GM21786 (cell line): Measurements from ENCODE around the gene RDH8.
"Not testable (repeated sequence)": the region's sequence is repeated elsewhere in the genome, so short reads cannot be mapped to it uniquely, and the experiment has no call there.

ENCODE experiments used
- ATAC-seq: cut with Tn5 transposase; IDR thresholded peaks from one replicate; pipeline ENCODE4 v1.9.1; 2021; ENCODE audit not compliant: unreplicated experiment

RDH8 gene

DNA sequence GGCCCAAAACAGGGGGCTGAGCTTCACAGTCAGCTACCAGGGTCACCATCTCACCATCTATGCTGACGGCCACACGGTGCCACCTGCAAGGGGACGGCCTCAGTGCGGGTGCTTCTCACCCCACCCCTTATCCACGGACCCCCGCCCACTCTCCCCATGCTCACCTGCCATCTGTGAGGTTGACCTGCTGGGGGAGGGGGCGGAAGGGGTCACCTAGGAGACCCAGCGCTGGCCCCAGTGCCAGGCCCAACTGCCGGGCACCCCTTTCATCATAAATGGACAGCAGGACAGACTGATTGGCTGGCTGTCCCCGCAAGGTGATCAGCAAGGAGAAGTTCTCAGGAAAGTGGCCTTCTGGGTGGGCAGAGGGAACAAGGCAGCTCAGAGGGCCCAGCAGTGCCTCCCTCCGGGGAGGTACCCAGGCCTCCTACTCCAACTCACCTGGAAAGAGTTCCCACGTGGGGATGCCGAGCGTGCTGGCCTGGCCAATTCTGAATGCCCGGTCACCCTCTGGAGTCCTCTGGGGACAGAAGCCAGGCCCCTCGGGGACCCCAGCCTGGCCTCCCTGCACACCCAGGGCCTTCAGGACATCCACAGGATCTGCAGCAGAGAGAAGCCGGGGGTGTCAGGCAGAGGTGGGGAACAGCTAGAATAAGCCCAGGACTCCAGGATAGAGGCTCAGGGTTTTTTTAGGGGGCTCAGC lies 7.5 kb upstream of the RDH8 start:
- no peak for ATAC-seq

DNA sequence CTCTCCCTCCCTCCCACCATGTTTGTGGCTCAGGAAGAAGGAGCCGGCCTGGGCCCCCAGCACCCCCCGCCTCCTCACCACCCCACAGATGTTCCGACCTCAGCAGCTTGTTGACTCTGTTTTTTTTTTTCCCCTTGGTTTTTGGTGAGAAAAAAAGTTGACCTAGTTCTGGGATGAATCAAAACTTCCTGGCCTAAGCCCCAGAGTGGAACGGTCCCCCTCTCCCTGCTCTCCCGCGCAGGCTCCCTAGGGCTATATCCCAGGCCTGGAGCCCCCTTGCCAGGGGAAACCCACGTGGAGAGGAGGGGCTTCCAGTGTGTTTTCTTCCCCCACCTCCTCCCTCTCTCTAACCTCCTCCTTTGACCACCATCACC lies 7.0 kb upstream of the RDH8 start:
- ATAC-seq, result no peak

DNA sequence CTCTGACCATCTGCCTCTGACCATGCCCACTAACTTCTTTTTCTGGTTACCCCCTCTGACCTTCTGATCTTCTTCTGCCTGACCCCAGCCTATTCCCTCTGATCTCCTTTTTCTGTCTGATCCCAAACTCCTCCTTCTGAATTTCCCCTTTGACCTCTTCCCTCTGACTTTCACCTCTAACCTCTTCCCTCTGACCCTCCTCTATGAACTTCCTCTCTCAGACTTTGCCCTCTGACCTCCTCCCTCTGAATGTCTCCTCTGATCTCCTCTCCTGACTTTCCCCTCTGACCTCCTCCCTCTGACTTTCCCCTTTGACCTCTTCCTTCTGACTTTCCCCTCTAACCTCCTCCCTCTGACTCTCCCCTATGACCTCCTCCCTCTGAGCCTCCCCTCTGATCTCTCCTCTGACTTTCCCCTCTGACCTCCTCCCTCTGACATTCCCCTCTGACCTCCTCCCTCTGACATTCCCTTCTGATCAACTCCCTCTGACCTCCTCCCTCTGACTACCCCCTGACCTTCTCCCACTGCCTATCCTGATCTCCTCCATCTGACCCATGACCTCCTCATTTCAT lies 6.4 kb upstream of the RDH8 start:
- no peak for ATAC-seq

DNA sequence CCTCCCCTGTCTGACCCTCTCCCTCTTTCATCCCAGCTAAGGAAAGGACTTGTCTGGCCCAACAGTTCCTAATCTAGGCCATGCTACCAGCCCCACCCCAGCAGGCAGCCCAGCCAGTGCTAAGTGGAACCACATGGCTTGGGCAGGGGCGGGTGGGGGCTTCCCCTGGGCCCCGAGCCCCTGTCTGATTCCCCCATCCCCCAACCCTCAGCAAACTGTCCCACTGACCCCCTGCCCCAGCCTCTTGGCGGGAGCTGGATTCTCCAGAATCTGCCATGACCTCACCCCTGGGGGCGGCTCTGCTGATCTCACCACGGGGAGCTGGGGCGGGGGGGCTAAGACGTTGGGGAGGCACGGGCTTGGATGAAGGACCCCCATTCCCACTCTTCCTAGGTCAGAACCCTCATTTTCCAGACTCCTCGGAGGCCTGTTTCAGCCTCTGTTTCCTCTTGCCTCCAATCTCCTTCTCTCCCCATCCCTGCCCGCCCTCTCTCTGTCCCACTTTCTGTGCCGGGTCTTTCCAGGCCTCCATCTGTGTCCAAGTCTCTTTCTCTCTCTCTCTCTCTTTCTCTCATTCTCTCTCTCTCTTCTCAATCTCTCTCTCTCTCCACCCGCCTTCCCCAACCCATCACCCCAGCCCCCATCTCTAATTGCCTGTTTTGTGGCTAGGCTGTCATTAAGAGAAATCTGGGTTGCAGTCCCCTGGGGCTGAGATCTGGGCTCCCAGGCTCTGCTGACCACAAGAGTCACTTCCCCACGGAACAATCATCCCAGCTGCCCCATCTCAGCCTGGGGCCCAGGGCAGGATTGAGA lies 5.7 kb upstream of the RDH8 start:
- no peak for ATAC-seq

DNA sequence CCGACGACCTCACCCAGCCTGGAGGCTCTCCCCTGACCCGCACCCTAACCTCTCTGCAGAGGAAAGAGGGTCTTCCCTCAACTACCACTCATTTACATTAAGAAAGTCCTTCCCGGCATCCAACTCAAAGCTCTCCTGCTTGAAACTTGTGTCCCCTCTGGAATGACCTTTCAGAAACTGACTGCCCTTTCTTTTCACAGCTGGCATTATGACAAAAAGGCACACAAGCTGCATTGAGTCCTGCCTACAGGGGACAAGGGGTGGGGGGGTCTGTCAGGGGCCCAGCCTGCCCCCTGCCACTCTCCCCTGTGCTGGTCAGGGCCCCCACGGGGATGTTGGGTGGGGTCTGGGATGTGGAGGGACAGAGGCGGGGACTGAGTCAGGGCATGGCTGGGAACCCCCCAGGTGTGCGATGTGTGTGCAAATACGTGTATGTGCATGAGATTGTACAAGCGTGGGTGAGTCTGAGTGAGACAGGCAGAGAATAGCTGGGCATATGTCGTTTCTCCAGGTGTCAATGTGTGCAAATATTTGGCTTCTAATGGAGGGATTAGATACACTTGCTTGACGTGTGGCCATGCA lies 5.0 kb upstream of the RDH8 start:
- ATAC-seq, result no peak

DNA sequence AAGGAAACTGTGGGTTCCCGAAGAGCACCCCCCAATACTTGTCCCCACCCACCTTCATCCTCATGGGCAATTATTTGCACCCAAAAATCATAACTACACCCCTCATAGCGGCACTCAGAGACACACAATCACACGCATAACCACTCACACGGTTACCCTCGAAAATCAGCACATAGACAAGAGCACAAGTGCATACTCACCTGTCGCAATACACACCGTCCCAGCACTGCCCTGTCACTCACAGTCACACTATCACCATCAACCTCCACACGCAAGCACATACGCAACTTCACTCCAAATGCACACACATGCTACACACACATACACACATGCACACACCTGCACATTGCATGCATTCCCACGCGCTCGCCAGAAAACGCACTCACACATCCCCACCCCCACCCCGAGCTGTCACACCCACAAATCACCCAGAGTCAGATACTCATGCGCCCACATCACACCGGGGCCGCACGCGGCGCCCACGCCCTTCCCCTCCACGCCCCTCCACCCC lies 3.5 kb upstream of the RDH8 start:
- ATAC-seq, result no peak

DNA sequence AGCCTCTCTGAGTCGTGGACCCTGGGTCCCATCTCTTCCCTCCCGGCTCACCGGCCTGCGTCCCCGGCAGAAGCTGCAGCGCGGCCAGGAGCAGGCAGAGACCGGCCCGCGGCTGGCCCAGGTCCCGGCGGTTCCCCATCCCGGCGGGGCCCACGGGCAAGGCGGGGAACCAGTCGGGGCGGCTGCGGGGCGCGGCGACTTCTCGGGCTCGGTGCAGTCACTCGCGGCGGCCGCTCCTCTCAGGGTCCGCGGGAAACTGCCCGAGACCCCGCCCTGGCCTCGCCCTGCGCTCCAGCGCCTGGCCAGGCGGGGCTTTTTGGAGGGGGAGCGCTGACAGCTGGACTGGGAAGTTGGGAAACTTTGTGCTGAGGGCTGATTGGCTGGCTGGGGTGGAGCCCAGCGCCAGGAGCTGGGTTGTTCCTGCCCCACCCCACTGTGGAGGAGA lies 3.0 kb upstream of the RDH8 start, which contains the start of gene COL5A3:
Gene COL5A3 (minus strand): TSS at position 258 of the 445 bp plus-strand sequence. CDS start 119 bp downstream, at position 139.
- ATAC-seq, result no peak

DNA sequence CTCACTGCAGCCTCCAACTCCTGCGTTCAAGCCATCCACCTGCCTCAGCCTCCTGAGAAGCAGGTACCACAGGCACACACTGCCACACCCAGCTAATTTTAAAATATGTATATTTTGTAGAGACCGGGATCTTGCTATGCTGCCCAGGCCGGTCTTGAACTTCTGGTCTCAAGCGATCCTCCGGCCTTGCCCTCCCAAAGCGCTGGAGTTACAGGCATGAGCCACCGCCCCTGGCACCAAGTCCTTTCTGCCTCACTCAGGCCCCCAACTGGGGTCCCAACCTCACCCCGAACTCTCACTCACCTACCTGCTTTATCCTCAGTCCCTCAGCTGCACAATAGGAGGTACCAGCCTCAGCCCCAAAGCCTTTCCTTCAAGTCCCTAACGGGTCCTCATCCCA lies 2.3 kb upstream of the RDH8 start:
- ATAC-seq, result no peak

DNA sequence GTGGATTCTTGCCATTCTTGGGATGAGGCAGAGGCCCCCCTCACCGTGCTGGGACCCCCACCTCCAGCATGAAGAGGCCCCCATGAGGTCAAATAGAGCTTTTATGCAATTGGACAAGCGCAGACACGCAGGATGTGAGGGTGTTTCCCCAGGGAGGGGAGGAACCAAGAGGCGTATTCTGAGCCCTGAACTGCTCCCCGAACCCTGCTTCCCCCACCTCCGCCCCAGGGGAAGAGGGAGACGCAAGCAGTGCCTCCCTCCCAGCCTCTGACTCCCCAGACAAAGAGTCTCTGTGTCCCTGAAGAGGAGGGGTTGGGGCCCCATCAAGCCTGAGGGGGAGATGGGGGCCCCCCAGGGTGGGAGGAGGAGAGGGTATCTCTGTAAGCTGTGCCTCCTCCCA lies 1.3 kb upstream of the RDH8 start:
- ATAC-seq, result no peak

DNA sequence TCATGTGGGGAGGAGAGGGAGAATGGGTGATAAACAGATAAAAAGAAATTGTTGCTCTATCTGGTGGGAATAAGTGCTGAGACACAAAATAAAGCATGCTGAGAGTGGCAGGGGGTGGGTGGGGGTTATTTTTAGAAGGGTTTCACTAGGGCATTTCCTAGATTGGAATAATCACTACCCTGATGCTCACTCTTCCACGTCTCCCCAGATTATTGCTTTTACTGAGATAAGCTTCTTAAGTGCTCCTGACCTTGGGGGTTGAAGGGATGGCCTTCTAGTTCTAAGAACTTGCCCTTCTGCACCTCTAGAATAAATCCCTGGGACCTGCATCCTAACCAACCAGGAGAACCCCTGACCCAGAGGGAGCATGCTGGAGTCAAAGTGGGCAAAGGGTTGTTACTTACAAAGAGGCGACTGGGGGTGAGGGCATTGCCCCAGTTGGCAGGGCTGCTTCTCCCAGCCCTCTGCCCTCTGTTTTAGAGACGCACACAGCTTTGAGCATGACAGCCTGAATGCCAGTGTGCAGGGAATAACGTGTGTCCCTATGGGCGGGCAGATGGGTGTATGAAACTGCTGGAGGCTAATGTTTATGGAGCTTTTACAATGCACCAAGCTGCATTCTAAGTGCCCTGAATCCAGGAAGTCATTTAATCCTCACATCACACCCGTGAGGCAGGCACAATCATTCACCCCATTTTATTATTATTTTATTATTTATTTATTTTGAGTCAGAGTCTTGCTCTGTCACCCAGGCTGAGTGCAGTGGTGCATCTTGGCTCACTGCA lies 743 bp downstream of the RDH8 start:
- no peak for ATAC-seq

DNA sequence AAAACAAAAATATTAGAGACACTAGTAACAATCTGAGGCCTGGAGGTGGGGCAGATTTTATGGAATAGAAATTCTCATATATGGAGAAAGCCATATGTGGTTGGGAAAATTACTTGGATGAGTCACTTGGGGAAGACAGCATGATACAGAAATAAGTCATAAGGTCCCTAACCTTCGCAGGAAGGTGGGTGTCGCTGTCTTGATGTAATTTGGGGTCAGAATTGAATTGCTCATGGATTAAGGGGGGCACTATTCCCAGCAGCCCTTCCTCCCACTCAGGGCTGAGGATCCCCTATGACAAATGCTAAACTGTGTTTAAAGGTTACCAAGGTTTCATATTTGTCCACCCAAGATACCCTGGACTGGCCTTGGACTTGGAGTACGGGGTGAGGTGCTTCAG lies 5.0 kb downstream of the RDH8 start:
- ATAC-seq, result no peak

DNA sequence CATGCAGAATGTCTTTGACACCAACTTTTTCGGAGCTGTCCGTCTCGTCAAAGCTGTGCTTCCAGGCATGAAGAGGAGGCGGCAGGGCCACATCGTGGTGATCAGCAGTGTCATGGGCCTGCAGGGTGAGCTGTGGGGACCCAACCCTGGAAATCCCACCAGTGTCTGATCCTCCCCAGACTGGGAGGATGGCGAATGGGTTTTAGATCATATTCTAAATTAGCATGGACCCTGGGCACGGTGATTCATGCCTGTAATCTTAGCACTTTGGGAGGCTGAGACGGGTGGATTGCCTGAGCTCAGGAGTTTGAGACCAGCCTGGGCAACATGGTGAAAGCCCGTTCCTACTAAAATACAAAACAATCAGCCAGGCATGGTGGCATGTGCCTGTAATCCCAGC lies 5.5 kb downstream of the RDH8 start:
- ATAC-seq, result no peak

DNA sequence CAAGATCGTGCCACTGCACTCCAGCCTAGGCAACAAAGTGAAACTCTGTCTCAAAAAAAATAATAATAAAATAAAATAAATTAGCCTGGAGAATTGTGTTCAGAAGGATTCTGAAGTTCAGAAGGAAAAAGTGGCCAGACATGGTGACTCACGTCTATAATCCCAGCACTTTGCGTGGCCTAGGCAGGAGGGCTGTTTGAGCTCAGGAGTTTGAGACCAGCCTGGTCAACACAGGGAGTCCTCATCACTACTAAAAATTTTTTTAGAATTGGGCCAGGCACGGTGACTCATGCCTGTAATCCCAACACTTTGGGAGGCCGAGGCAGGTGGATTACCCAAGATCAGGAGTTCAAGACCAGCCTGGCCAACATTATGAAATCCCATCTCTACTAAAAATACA lies 6.0 kb downstream of the RDH8 start:
- ATAC-seq, result no peak

DNA sequence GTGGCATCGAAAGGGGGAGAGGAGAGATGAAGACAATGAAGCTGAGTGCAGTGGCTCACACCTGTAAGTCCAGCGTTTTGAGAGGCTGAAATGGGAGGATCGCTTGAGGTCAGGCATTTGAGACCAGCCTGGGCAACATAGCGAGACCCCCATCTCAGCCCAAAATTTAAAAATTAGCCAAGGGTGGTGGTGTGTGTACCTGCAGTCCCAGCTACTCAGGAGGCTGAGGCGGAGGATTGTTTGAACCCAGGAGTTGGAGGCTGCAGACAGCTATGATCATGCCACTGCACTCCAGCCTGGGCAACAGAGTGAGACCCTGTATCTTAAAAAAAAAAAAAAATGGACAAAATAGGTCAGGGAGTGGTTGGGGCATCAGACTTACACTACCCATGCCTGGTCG lies 7.6 kb downstream of the RDH8 start:
- ATAC-seq, result no peak

DNA sequence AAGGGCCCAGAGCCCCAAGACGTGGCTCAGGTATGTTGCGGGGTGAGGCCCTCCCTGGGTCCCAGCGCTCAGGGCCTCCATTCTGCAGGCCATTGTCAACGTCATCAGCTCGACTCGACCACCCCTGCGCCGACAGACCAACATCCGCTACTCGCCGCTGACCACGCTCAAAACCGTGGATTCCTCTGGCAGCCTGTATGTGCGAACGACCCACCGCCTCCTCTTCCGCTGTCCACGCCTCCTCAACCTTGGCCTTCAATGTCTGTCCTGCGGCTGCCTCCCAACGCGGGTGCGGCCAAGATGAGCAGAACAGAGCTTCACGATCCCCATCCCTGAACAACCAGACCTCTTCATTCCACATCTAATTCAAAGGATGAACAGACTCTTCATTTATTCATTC lies 8.2 kb downstream of the RDH8 start:
- ATAC-seq, result no peak

DNA sequence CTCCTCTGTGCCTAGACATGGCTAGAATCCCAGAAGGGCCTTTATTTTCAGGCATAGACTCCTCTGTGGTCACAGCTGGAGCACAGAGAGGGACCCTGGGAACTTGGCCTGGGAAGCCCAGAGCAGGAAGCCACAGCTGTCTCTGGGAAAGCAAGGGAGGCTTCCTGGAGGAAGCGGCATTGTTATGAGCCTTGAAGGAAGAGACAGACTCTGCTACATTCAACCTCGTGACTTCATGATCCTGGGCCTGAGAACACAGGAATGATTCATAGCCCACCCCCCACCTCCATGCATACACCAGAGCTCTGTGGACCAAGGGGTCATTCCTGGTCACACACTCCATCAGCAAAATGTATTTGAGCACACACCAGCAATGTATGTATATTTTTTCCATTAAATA lies 8.6 kb downstream of the RDH8 start:
- ATAC-seq, result no peak

DNA sequence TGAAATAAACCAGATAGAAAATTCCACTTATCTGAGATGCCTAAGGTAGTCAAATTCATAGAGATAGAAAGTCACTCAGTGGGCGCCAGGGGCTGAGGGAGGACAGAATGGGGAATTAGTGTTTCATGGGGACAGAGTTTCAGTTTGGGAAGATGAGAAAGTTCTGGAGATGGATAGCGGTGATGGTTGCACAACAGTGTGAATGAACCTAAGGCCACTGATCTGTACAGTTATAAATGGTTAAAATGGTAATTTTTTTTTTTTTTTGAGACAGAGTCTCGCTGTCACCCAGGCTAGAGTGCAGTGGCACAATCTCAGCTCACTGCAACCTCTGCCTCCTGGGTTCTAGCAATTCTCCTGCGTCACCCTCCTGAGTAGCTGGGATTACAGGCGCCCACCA lies 9.8 kb downstream of the RDH8 start:
- ATAC-seq, result not testable (repeated sequence)

DNA sequence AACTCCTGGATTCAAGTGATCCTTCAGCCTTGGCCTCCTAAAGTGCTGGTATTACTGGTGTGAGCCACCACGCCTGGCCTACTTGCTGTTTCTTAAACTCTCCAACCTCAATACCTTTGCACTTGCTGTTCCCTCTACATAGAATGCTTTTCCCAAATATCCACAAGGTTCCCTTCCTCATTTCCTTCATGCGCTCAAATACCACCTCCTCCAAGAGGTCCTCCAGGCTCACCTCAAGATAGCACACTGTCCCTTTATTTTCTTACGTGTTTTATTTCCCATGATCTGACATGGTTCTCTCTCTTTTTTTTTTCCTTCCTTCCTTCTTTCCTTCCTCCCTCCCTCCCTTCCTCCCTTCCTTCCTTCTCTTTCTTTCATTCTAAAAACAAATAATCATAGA lies 13.5 kb downstream of the RDH8 start:
- ATAC-seq, result no peak

DNA sequence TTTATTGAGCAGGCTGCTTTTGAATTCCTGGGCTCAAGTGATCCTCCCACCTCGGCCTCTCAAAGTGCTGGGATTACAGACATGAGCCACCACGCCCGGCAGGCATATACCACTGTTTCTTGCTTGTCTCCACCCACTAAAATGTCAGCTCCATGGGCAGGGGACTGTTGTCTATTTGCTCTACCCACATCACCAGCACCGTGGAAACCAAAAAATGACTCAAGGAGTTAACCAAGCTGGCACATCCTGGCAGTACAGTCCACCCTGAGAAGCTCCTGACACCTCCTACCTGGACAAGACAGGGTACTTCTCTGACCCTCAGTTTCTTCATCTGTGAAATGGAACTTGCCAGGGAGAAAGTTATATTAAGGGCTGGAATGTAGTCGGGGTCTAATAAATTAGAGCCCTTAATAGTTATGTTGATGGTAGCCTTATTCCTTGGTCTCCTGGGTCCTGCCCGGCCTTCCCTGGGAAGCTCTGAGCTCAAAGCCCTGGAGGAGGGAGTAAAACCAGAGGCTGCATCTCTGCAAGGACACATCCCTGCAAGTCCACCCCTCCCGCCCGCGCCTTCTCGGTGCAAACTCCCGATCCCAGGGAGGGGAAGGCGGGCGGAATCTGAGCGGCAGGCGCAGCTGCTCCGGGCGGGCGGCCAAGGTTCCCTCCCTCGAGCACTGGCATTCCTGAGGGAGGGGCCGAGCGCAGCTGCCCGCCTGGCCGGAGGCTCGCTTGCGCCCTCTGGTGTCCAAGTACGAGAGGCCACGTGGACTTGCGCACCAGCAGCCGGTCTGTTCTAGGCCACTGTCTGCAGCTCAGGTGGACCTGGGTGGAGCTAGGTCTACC lies 14.1 kb downstream of the RDH8 start:
- ATAC-seq, result no peak

DNA sequence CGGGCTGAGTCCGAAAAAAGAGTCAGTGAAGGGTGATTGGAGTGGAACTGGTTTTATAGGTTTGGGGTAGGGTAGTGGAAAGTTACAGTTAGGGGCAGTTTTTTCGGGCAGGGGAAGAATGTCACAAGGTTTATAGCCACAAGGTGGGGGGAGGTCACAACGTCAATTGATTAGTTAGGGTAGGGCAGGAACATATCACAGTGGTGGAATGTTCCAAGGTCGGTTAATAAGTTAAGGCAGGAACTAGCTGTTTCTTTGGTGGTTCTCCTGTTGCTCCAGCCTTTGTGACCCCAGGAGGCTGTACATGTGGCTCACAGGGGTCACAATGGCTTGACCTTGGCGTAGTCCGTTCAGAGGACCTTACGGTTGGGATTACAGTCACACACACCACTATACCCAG lies 20.3 kb downstream of the RDH8 start:
- ATAC-seq, result no peak
